SU-DHL-6 (cell line): ENCODE data around the gene AGPAT2.

Experiments
- CTCF ChIP-seq: fragments of 200-600 bp; sonication (generic); IDR thresholded peaks from one replicate; pipeline ENCODE4 v1.5.1; 2017; ENCODE audit warnings: antibody characterized with exemption, mild to moderate bottlenecking, low read length, moderate library complexity; ENCODE audit not compliant: insufficient read depth, poor library complexity, severe bottlenecking
- EZH2phosphoT487 ChIP-seq: fragments of 200-600 bp; sonication (generic), shearing (Covaris generic); conservative IDR thresholded peaks from 2 replicates; pipeline ENCODE4 v1.6.1; 2018; ENCODE audit warnings: mild to moderate bottlenecking, antibody characterized with exemption, low read length, moderate library complexity, mixed read lengths

- no peak for TF ChIP-seq CTCF
- TF ChIP-seq EZH2phosphoT487, result no peak
Measured at GRCh38 chr9:136689108-136689460, 1.8 kb upstream of the AGPAT2 start.
